ELF-1 (cell line): ENCODE results near the gene HUNK.

Source experiments
- DNase-seq: peaks from one replicate; pipeline ENCODE4 v3.0.0-alpha.2; 2016; ENCODE audit warnings: low read depth, low spot score

The HUNK gene

DNA sequence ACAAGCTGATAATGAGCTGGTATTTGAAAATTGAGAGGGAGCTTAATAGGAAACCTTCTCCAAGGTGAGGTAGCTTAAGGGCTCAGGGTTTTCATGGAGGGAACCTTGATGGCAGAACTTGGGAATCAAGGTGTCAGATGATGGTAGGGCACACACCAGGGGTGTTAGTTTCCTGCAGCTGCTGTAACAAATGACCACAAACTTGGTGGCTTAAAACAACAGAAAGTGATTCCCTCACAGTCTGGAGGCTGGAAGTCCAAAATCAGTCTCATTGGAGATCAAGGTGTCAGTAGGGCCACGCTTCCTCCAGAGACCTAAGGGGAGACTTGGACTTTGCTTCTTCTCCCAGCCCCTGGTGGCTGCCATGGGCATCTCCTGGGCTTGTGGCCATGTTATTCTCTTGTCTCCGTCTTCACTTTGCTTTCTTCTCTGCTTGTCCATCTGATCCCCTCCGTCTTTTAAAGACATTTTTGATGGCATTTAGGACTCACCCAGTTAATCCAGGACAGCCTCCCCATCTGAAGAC is 45.5 kb downstream of the HUNK start:
- no peak for DNase-seq

GRCh38 chr21:31920275-31920674 is 47.5 kb downstream of the HUNK start:
- no peak for DNase-seq

- no peak for DNase-seq
Measured at GRCh38 chr21:31921079-31921478, 48.3 kb downstream of the HUNK start.

- DNase-seq: no peak
Measured at GRCh38 chr21:31922881-31923280, 50.1 kb downstream of the HUNK start.

GRCh38 chr21:31923756-31924155 is 50.9 kb downstream of the HUNK start:
- no peak for DNase-seq

GRCh38 chr21:31924548-31924947 is 51.7 kb downstream of the HUNK start:
- DNase-seq: no peak

DNA sequence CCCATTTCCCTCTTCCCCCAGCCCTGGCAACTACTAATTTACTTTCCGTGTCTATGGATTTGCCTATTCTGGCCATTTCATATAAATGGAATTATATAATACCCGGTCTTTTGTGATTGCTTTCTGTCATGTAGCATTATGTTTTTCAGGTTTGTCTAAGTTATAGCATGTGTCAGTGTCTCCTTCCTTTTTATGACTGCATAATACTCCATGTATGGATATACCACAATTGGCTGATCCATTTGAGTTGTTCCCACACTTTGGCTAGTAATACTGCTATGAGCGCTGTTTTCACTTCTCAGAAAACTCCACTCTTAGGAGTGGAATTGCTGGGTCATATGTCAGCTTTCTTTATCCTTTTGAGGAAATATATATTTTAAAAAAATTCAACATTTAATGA is 53.7 kb downstream of the HUNK start:
- DNase-seq: no peak

DNA sequence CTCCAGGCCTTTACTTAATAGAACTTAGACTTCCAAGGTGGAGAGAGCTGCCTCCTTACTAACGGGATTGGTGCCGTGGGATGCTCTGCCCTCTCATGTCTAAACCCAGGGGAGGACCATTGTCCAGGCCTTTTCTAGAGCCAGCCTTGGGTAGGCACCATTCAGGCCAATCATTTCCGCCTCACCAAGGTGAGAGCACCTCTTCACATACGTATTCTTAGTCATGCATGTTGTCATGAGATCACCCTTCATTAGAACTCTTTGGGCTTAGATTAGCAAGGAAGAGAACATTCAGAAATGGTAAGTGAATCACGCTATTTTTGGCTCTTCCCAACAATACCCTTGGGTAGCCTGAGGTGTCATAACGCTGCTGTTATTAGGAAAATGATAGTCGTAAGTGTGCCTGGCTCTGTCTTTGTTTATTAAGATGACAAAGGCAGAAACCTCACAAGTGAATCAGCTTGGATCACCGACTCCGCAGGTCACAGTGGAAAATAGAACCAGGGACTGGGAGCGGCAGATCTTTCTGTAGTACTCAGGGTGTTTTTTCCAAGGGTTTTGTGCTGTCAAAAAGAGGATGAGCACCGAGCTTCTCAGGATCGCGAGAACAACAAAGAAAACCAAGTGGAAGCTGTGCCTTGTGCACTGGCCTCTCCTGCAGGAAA is 55.0 kb downstream of the HUNK start:
- DNase-seq: no peak

GRCh38 chr21:31928656-31929055 is 55.8 kb downstream of the HUNK start:
- no peak for DNase-seq

DNA sequence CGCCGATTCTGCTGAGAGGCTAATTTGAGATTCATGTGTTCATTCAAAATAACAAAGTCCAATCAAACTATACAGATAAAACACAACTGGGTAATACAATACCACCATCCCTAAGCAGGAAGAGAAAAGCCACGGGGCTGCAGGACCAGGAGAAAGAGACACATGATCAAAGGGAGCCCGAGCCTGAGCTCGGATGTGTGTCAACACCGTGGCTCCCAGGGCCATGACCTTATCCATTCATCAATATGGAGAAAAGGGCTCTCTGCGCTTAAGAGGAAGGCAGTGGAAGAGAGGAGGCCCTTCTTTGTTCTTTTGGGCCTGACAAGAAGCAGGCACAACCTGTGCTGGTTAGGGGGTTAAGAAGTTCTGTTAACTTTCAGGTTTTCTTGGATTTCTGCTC is 56.7 kb downstream of the HUNK start:
- peak; percentile 71 for DNase-seq

GRCh38 chr21:31930001-31930400 is 57.2 kb downstream of the HUNK start:
- DNase-seq: no peak

DNA sequence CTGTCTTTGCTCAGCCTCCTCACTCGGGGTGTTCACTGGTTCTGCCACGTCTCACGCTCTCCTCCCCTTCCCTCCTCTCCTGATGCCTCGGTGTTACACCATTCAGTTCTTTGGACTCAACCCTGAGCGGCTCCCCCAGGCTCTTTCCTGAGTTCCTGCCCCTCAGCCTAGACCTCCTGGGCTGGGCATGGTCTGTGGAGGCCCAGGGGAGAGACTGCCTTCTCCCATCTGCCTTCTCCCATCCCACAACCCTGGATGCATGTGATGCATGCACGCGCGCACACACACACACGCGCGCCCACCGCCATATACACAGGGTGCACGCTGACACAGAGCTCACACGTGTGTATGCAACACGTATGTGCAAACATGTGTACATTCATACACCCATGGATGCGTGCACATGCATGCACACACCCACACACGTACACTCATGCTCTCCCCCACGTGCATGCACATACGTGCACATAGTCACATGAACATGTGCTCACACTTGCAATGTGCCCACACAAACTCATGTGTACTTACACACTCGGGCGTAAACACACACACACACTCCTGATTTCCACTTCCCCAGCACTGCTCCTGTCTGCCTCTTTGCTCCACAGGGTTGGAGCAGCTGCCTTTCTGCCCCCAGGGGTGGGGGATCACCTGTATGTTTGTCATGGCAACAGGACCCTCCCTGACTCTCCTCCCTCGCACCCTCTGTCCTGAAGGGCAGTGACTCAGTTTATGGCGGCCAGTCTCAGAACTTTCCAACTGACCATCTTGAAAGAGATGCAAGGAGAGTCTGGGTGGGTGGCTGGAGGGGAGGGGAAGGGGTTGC is 59.0 kb downstream of the HUNK start:
- peak; percentile 93 for DNase-seq

DNA sequence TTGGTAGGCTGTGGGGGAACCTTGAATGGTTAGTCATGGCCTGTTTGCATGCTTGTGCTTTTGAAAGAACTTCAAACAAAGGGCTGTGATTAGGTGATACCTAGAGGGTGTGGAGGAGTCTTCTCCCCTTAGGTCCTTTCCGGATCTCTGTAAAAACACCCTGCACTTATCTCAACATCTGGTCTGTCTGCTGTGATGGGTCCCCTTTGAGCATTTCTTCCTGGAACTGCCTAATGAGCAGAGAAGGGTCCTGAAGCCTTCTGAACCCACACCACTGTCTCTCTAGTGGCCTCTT is 59.6 kb downstream of the HUNK start:
- DNase-seq: no peak

- no peak for DNase-seq
Measured at GRCh38 chr21:31937303-31937702, 64.5 kb downstream of the HUNK start.

DNA sequence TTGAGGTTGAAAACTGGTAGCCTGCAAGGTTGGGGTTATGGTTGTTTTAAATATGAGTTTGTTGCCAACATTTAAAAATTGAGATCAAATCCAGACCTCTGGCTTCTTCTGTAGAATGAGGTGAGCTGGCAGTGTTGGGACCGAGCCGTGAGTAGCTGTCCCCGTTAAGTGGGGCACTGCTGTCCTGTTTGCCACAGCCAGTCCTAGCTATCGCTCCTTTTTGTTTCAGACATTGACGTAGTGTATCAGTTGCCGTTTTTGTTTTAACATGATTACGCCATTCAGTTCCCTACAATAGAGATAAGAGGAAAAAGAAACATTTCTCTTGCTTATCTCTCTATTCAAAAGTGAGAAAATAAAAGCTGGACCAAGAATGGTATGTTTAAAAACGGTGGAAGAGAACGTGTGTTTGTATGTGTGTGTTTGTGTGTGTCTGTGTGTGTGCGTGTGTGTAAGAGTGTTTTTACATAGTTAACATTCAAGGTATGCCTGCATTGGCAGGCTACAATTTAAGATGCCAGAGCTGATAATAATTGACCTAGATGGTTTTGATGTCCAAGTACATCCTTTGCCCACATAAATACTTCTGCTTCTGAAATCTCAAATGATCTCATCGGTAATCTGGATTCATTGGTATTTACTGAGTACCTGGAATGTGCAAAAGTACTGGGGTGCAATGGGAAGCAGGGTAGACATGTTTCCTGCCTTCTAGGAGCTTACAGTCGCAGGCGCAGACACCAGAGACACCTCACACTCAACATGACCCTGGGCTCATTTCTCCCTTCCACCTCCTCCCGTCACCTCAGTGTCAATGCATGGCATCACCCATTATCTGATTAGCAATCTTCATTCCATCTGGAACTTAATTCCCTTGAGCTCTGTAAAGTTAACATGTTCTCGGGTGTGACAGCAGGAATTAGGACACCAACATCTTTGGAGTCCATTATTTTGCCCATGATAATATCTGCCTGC is 65.8 kb downstream of the HUNK start:
- no peak for DNase-seq

DNA sequence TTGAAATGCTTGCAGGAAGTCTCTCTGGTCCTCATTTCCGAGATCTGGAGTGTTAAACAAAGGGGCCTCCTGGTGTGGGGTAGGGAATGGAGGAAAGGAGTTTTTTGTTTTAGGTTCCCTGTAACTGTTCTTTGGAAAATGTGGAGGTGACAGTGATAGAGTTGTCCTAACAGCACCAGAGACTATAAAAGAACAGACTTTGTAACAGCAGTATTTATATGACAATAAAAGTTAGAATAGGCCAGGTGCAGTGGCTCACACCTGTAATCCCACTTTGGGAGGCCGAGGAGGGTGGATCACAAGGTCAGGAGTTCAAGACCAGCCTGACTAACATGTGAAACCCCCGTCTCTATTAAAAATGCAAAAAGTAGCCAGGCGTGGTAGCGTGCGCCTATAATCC is 68.9 kb downstream of the HUNK start:
- no peak for DNase-seq

DNA sequence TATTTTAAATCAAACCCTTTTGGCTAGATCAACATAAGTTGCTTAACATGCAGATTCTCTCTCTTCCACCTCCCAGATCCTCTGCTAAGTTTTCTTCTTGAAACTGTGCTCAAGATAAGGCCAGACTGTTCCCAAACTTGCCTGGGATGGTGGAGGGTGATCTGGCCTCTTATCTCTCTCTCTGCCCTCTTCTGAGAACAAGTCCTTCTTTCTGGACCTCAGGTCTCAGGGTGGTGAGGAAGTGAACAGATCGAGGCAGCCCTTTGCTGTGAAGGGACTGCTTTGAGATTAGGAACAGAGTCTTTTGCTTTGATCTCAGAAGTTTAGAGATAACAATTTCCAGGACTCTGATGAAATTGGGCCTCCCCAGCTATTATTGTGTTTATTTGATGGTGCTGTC is 70.7 kb downstream of the HUNK start:
- DNase-seq: peak; percentile 71

DNA sequence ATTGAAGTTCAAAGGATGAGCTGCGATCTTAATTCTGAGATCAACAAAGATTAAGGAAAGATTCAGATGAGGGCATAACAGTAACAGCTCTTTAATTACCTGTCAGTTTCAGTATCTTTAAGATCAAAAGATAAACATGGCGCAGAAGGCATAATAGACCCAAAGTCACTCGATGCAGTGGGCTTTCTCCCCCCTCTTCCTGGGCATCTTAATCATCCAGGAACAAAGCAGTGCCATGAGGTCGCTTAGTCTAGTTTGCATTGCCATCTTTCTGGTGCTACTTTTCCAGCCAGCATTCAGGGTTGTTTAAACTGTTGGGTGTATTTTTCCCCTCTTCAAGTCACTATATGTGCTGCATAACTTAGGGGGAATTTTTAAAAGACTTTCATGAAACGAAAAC is 72.3 kb downstream of the HUNK start:
- DNase-seq: no peak

DNA sequence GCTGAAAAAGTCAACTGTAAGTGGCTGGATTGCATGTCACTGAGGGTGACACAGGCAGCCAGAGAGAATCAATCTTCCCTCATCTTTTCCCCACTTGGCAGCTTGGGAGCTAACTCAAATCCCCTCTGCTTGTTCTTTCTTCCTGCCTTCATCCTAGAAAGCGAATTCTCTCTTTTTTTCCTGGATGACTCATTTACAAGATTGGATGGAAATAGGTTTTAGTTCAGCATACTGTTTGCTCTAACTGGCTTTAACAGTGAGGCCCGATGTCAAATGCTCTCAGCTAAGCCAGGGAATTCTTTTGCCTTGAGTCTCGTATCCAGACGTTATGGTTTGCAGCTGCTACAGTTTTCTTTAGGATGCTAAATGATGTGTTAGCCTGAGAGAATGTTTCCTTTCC is 72.7 kb downstream of the HUNK start:
- DNase-seq: no peak

DNA sequence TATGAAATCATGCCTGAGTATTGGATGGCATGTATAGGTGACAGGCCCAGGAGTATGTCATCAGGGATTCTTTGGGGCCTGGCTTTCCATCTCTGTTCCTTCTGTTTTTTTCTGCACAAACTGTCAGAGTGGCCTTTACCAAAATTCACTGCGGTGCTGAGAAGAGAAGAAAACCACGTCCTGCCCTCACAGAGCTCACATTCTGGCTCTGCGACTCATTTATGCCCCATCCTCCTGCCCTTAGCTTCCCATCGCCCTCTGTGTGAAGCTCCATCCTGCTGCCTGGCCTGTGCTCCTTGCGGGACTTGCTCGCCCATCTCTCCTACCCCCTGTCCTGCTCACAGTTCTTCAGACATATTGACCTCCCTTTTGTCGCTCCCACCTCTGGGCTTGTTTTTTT is 73.4 kb downstream of the HUNK start:
- no peak for DNase-seq

GRCh38 chr21:31946876-31947550 is 74.2 kb downstream of the HUNK start:
- DNase-seq: peak; percentile 53

- DNase-seq: peak; percentile 75
Measured at GRCh38 chr21:31948676-31949075, 75.9 kb downstream of the HUNK start.
